GM19099 (cell line): Measurements from ENCODE around the gene CSTPP1.

ENCODE experiments used
- POLR2A ChIP-seq: IDR thresholded peaks from 3 replicates; pipeline ENCODE4 v1.6.1; 2011; ENCODE audit warnings: low read depth; ENCODE audit not compliant: insufficient read length; ENCODE audit errors: extremely low read depth

CSTPP1 gene

GRCh38 chr11:47109051-47109726 is 172.6 kb downstream of the CSTPP1 start:
- TF ChIP-seq POLR2A: no peak

- TF ChIP-seq POLR2A: no peak
Observed at GRCh38 chr11:47109727-47110246, 173.2 kb downstream of the CSTPP1 start.

GRCh38 chr11:47111318-47111804 is 174.8 kb downstream of the CSTPP1 start:
- TF ChIP-seq POLR2A: no peak

GRCh38 chr11:47121056-47121455 is 184.5 kb downstream of the CSTPP1 start:
- TF ChIP-seq POLR2A: no peak

- no peak for TF ChIP-seq POLR2A
Observed at GRCh38 chr11:47121731-47122130, 185.2 kb downstream of the CSTPP1 start.

- no peak for TF ChIP-seq POLR2A
Observed at GRCh38 chr11:47123094-47123493, 186.5 kb downstream of the CSTPP1 start.

GRCh38 chr11:47124675-47125074 is 188.1 kb downstream of the CSTPP1 start:
- no peak for TF ChIP-seq POLR2A

- TF ChIP-seq POLR2A: no peak
Observed at GRCh38 chr11:47125083-47125482, 188.5 kb downstream of the CSTPP1 start.

- TF ChIP-seq POLR2A: no peak
Observed at GRCh38 chr11:47127213-47127612, 190.7 kb downstream of the CSTPP1 start.

- TF ChIP-seq POLR2A: no peak
Observed at GRCh38 chr11:47130543-47130942, 194.0 kb downstream of the CSTPP1 start.

- TF ChIP-seq POLR2A: no peak
Observed at GRCh38 chr11:47131136-47131535, 194.6 kb downstream of the CSTPP1 start.

GRCh38 chr11:47132490-47132889 is 195.9 kb downstream of the CSTPP1 start:
- no peak for TF ChIP-seq POLR2A

- TF ChIP-seq POLR2A: no peak
Observed at GRCh38 chr11:47132981-47133380, 196.4 kb downstream of the CSTPP1 start.

GRCh38 chr11:47136327-47136726 is 199.8 kb downstream of the CSTPP1 start:
- no peak for TF ChIP-seq POLR2A

GRCh38 chr11:47136921-47137320 is 200.4 kb downstream of the CSTPP1 start:
- no peak for TF ChIP-seq POLR2A

GRCh38 chr11:47137476-47137875 is 200.9 kb downstream of the CSTPP1 start:
- TF ChIP-seq POLR2A: no peak

- no peak for TF ChIP-seq POLR2A
Observed at GRCh38 chr11:47139878-47140277, 203.3 kb downstream of the CSTPP1 start.

- TF ChIP-seq POLR2A: no peak
Observed at GRCh38 chr11:47143322-47143721, 206.8 kb downstream of the CSTPP1 start.

- no peak for TF ChIP-seq POLR2A
Observed at GRCh38 chr11:47144541-47144940, 208.0 kb downstream of the CSTPP1 start.
